HG03442 (cell line): ENCODE results near the gene PTDSS2.

Source experiments
- ATAC-seq: cut with Tn5 transposase; IDR thresholded peaks from one replicate; pipeline ENCODE4 v1.9.1; 2021; ENCODE audit warnings: mild to moderate bottlenecking, moderate library complexity; ENCODE audit not compliant: unreplicated experiment

PTDSS2 gene

GRCh38 chr11:538431-539051, 88.5 kb downstream of the PTDSS2 start:
- ATAC-seq = no peak

- ATAC-seq = no peak
Observed at GRCh38 chr11:539971-540481, 89.9 kb downstream of the PTDSS2 start.
